HG02588 (cell line): ENCODE measurements around the gene ZNF341.
"Not testable (repeated sequence)": the region's sequence is repeated elsewhere in the genome, so short reads cannot be mapped to it uniquely, and the experiment has no call there.

ENCODE experiments used
- ATAC-seq: cut with Tn5 transposase; IDR thresholded peaks from one replicate; pipeline ENCODE4 v1.9.1; 2021; ENCODE audit warnings: mild to moderate bottlenecking, moderate library complexity; ENCODE audit not compliant: unreplicated experiment

The ZNF341 gene

DNA sequence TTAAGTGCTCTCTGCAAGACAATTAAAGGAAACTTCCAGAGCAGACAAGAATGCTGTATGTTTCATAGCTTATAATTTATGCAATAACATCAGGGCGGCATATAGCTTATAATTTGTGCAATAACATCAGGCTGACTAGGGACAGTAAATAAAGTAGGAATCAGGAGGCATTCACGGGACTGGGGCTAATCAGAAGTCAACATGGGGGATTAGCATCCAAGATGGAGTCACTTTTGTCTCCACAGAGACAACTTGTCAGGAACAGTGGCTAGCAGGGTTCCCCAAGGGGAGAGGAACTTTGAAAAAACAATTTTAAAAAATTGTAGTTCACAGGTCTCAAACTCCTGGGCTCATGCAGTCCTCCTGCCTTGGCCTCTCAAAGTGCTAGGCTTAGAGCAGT is 3.3 kb upstream of the ZNF341 start:
- no peak for ATAC-seq

DNA sequence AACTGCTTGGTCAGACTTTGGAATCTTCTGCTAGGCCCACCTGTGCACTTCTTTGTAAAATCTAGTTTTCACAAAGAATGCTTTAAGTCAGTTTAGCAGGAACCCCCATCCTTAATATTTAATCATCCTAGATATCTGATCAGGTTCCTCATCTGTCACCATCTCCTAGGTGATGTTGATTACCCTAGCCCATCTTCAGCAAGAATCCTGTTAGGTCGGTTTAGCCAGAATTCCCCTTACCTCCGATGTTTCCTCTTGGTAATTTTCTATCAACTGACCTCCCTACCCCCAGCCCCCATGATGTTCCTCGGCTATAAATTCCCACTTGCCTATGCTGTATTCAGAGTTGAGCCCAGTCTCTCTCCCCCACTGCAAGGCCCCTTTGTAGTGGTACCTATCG is 2.7 kb upstream of the ZNF341 start:
- ATAC-seq = no peak

DNA sequence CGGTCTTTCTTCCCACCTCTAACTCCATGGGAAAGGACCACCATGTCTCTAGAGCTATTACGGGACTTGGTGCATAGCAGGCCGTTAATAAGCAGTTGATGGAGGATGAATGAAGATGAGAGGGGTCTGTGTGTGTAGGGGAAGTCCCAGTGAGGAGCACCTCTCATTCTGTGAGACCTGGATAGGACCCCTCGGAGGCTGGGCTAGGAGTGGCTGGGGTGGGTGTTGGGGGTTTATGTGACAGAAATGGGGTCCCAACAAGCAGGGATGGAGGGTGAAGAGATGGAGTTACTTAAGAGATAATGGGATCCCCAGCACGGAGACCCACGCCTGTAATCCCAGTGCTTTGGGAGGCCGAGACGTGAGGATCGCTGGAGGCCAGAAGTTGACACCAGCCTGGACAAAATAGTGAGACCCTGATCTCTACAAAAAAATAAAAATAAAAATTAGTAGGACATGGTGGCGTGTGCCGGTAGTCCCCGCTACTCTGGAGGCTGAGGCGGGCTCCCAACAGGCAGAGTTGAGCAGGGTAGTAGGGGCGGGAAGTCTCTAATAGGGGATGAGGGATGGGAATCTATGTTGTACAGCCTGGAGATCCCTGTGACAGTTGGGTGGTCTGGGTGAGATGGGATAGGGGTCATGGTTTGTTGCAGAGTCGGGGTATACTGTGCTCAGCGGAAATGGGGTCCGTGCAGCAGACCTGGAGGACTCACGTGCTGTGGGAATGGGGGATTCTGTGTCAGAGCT is 677 bp upstream of the ZNF341 start:
- no peak for ATAC-seq

DNA sequence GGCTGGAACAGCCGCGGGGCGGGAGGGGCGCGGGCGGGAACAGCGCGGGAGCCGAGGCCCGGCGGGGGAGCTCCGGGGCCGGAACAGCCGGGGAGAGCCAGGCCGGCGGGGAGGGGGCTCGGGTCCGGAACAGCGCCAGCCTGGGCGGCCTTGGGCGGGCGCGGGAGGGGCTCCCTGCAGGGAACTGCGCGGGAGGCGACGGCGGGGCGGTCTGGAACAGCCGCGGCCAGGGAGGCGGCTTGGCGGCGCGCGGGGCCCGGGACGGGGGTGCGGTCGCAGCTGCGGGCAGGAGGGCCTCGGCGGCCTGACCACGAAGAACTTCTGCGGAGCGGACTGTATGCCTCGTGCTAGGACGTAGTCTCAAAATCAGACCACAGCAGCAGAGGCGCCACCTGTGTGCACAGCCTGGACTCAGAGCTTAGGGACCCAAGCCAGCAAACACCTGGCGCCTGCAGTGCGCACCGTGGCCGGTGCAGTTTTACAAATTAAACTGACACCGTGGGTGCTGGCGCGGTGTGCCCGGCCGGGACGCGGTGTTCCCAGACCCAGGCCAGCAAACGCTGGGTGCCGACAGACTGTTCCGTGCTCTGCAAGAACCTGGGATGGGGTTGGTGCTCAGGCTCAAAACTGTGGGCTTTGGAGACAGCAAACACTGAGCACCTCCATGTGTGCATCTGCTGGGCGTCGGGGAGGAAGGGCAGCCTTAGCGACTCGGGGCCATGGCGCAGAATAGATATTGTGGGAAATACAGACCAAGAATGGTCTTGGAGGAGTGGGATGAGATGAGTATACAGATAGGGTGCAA is 572 bp downstream of the ZNF341 start:
- peak; percentile 44 for ATAC-seq

DNA sequence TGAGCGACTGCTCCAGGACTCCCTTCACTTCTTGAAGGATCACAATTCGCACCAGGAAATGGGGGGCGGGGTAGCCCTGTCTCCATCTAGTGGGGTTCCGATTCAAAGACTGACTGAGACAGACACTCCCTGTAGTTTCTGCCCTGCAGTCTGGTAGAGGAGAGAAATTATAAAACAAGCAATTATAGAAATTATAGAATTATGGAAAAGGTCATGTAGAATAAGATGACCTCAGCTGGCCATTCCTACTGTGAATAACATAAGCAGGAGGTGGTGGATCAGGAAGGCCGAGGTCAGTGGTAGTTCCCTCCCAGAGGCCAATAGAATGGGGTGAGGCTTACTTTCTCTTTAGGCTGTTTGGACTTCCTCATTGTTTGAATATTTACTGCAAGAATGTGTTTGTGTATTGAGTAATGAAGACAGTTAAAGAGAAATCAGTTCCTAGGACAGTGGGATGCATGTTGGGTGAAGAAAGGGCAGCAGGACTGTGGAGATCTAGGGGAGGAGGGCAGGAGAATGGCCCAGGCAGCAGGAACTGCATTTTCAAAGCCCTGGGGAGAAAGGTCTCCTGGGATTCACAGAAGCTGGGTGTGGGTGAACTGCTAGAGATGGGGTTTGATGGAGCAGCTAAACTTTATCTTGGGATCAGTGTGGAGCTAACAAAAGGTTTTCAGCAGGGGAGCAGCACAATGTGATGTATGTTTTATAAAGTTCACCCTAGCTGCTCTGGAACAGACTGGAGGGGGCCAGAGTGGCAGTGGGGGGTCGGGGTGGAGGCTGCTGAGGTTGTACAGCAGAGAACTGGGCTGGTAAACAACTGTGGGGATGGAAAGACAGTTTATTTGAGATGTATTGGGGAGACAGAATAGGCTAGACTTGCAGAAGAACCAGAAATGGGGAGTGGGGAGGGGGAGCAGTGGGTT is 2.1 kb downstream of the ZNF341 start:
- ATAC-seq = no peak

DNA sequence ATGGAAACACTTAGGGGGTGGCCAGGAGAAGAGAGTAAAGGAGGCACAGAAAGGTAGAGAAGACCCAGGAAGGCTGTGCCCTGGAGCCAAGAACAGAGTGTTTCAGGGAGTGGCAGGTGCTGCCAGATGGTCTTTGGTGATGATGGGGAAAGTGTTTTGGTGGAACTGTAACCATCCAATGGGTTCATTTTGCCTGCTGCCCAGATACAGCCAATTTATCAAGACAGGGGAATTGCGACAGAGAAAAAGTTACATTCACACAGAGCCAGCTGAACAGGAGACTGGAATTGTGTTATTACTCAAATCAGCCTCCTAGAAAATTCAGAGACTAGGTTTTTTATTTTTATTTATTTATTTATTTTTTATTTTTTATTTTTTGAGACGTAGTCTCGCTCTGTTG is 5.2 kb downstream of the ZNF341 start:
- ATAC-seq = no peak

DNA sequence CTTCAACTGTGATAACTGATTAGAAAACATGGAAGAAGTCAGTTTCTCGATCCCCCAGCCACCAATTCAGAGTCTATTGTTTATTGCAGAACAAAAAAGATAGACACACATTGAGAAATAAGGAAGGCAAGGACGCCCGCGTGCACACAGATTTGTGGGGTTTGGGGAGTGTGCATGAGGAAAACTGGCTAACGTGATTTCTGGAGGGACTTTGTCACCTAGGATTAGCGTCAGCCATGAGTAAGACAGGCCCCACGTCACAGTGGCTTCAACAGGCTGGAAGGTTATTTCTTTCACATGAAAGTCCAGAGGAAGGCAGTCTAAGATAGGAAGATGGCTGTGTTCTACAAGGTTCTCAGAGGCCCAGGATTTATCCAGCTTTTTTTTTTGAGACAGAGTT is 7.7 kb downstream of the ZNF341 start:
- no peak for ATAC-seq

DNA sequence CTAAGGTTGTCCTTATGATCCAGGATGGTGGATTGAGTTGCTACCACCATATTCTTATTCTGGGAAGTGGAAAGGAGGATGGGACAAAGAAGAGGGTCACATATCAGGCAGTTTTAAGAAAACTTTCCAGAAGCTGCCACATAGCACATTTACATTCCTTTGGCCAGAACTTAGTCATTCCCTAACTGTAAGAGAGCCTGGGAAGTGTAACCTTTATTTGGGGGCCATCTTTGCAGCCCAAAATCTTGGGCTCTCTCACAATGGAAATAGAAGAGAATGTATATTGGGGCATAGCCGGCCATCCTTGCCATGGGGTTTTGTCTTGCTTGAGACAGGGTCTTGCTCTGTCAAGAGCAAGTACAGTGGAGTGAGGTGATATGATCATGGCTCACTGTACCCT is 8.4 kb downstream of the ZNF341 start:
- no peak for ATAC-seq

DNA sequence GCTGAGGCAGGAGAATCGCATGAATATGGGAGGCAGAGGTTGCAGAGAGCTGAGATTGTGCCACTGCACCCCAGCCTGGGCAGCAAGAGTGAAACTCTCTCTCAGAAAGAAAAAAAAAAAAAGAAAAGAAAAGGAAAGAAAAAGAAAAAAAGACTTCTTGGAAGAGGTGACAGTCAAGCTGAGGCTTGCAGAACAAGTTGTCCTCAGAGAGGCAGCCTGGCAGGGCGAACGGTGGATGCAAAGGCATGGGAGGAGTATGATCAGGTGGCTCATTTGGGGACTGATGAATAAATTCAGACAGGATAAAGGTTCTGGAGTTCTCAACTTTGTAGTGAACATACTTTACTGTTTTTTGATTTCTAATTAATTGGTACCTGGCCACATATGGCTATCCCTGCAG is 12.4 kb downstream of the ZNF341 start:
- no peak for ATAC-seq

DNA sequence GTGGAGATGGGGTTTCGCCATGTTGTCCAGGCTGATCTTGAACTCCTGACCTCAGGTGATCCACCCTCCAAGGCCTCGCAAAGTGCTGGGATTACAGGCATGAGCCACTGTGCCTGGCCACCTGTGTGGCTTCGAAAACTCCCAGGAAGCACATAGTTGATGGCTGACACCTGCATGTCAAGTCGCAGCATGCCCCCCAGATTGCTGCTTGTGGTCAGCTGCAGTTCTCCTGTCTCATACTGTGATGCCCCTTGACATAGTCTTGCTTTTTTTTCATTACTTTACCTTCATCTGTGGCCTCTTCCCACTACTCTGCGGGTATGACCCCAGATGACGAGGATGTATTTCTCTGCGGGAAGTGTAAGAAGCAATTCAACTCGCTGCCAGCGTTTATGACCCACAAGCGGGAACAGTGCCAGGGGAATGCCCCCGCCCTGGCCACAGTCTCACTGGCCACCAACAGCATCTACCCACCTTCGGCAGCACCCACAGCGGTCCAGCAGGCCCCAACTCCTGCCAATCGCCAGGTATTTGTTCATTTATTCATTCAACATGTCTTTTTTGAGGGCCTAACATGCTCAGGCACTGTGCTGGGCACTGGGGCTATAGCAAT is 13.1 kb downstream of the ZNF341 start:
- ATAC-seq = no peak

DNA sequence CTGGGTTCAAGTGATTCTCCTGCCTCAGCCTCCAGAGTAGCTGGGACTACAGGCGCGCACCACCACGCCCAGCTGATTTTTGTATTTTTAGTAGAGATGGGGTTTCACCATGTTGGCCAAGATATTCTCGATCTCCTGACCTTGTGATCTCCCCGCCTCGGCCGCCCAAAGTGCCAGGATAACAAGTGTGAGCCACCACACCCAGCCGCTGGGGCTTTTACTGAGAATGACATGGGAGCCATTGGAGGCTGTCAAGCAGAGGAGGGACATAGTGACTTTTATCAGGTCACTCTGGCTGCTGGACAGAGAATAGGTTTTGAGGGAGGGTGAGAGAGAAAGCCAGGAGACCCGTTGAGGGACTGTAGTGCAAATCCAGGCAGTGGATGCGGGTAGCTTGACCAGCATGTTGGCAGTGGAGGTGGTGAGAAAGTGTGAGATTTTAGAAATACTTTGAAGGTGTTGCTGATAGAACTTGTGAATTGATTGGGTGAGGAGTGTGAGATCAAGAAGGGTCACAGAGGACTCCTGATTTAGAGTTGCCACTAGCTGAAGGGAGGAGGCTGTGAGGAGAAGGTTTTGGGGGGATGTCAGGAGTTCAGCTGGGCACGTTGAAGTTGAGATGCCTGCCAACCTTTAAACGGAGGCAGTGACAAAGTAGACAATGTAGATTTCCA is 14.7 kb downstream of the ZNF341 start:
- ATAC-seq = no peak

DNA sequence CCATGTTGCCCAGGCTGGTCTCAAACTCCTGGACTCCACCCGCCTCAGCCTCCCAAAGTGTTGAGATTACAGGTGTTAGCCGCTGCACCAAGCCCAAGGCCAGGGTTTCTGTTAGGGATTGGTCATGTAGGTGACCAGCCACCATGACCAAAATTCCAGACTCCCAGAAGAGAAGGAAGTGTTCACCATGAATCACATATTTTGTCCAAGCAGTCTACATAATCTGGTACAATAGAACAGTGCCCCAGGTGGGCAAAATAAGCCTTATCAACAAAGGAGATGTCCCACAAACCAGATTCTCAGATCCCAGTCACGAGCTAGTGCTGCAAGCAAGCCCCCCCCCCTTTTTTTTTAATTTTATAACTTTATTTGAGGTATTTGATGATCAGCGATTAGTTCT is 20.0 kb downstream of the ZNF341 start:
- no peak for ATAC-seq

DNA sequence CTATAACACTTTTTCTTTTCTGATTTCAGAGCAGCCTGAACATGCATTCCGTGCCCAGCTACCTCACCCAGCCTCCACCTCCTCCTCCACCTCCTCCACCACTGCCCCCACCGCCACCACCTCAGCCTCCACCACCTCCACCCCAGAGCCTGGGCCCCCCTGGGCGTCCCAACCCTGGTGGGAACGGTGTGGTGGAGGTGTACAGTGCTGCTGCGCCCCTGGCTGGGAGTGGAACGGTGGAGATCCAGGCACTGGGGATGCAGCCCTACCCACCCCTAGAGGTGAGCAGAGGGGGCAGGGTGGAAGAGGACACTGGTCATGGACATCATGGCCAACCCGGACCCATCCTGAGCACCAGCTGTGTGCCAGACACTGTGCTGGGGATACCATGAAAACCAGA is 21.3 kb downstream of the ZNF341 start:
- ATAC-seq = no peak

DNA sequence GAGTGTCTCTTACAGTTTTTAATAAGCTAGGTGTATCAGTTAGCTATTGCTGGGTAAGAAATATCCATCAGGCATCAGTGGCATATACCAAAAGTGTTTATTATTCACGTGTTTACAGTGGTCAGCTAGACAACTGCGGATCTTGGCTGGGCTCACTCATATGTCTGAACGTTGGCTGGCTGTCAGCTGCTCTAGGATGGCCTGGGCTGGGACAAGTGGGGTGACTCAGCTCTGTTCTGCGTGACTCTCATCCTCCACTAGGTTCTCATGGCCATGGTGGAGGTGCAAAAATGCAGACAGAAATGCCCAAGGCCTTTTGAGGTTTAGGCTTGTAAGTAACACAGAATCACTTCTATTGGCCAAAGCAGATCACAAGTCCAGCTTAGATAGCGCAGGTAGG is 22.0 kb downstream of the ZNF341 start:
- ATAC-seq = no peak

DNA sequence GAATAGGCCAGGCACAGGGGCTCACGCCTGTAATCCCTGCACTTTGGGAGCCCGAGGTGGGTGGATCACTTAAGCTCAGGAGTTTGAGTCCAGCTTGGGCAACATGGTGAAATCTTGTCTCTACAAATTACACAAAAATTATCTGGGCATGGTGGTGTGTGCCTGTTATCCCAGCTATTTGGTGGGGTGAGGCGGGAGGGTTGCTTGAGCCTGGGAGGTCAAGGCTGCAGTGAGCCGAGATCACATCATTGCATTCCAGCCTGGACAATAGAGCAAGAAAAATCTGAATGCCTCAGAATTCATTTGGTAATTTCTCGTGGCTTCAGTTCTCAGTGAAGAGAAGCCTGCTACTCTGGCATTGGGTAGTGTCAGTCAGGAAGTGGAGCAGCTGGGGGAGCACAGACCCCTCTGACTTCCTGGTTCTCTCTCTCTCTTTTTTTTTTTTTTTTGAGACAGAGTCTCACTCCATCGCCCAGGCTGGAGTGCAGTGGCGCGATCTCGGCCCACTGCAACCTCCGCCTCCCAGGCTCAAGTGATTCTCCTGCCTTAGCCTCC is 24.2 kb downstream of the ZNF341 start:
- ATAC-seq = not testable (repeated sequence)

DNA sequence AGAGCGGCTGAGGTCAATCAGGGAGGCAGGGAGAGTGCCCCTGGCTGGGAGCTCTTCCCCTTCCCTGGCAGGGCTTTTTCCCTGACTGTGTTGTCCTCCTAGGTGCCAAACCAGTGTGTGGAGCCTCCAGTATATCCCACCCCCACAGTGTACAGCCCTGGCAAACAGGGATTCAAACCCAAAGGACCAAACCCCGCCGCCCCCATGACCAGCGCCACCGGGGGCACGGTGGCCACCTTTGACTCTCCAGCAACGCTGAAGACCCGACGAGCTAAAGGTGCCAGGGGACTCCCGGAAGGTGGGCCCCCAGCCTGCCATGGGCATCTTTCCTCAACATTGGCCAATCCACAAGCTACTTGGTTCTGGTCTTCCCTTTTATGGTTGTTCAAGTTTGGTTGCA is 25.2 kb downstream of the ZNF341 start:
- no peak for ATAC-seq

DNA sequence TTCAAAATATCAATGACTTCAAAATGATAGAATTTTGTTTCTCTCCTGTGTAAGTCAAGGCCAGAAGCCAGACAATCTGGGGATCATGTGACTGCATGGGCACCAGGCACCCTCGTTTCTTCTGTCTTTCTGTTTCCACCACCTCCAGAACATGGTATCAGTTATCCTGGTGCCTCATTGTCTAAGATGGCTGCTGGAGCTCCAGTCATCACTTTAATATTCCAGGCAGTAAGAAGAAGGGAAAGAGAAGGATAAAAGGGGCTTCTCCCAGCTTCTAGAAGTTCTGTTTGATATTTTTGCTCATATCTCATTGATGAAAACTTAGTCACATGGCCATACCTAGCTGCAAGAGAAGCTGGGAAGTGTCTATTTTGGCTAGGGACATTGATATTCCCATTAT is 25.7 kb downstream of the ZNF341 start:
- ATAC-seq = no peak

DNA sequence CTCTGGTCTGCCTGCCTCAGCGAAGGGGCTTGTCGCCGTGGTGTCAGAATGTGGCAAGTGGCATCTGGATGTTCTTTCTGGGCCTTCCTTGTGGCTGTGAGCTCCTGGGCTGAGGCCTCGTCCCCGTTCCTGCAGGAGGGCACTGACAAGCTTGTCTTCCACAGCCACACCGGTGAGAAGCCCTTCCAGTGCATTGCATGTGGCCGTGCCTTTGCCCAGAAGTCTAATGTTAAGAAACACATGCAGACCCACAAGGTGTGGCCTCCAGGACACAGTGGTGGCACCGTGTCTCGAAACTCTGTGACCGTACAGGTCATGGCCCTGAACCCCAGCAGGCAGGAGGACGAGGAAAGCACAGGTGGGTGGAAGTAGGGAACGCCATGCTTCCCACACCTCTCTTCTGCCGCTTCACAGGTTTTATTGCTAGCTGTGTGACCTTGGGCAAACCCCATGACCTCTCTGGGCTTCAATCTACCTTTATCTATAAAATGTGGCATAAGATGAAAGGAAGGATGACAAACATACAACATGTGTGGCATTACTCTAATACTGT is 30.0 kb downstream of the ZNF341 start:
- ATAC-seq = no peak

DNA sequence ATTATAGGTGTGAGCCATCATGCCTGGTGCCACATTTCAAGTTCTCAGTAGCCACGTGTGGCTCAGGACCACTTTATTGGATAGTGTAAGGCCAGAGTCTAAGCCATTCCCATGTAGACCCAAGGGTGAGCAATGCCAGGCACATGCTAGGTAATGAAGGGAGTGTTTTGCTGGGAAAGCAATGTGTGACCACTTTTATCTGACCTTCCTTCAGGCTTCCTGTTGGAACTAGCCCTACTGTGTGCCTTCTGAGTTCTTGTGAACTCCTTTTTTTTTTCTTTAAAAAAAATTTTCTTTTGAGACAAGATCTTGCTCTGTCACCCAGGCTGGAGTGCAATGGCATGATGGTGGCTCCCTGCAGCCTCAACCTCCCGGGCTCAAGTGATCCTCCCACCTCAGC is 33.3 kb downstream of the ZNF341 start:
- no peak for ATAC-seq

DNA sequence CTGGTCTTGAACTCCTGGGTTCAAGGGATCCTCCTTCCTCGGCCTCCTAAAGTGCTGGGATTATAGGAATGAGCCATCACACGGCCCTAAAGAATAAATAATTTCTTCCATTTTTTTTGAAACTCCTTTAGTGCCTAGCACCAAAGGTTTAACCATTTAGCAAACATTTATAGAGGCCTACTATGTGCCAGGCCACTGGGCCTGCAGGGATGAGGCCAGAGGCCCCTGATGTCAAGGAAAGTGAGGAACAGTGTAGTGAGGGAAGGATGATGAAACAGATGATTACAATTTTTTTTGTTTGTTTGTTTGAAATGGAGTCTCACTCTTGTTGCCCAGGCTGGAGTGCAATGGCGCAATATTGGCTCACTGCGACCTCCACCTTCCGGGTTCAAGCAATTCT is 33.8 kb downstream of the ZNF341 start:
- ATAC-seq = no peak
